Fibroblast of the conjunctiva (primary cell): ENCODE data around the gene GBP6.
"Not testable (repeated sequence)": the region's sequence is repeated elsewhere in the genome, so short reads cannot be mapped to it uniquely, and the experiment has no call there.

Experiments
- DNase-seq: peaks from one replicate; pipeline ENCODE4 v3.0.0-alpha.2; 2010; ENCODE audit warnings: low read depth

GBP6 gene

DNA sequence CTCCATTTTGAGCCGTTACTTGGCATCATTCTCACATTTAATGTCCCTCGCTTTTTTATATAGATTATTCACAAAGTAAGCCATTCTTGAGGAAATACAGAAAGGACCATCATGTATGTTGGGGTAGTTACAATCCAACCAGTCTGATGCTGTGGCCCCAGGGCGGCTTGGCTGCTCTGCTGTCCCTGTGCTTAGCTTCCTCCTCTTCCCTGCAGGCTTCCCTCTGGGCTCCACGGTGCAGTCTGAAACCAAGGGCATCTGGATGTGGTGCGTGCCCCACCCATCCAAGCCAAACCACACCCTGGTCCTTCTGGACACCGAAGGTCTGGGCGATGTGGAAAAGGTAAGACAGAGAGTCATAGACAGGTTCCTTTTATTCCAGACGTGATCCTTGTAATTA, 5.5 kb downstream of the GBP6 start:
- DNase-seq, result no peak

DNA sequence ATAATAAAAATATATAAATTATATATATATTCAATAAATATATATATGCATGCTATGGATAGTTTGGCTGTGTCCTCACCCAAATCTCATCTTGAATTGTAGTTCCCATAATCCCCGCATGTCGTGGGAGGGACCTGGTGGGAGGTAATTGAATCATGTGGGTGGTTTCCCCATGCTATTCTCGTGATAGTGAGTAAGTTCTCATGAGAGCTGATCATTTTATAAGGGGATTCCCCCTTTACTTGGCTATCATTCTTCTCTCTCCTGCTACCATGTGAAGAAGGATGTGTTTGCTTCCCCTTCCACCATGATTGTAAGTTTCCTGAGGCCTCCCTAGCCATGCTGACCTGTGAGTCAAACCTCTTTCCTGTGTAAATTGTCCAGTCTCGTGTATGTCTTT, 10.0 kb downstream of the GBP6 start:
- not testable (repeated sequence) for DNase-seq

DNA sequence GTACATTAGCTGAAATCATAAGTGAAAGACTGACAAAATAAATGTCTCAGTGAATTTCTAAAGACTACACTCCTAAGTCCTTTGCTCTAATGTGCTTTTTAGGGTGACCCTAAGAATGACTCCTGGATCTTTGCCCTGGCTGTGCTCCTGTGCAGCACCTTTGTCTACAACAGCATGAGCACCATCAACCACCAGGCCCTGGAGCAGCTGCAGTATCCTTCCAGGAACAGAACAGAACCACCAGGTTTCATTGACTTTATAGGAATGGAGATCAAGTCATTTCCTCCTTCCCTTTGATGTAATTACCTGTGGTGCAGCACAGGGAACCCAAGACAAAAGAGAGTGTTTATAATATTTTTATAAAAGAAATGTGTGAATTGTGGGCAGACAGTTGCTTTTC, 14.1 kb downstream of the GBP6 start:
- DNase-seq, result no peak

DNA sequence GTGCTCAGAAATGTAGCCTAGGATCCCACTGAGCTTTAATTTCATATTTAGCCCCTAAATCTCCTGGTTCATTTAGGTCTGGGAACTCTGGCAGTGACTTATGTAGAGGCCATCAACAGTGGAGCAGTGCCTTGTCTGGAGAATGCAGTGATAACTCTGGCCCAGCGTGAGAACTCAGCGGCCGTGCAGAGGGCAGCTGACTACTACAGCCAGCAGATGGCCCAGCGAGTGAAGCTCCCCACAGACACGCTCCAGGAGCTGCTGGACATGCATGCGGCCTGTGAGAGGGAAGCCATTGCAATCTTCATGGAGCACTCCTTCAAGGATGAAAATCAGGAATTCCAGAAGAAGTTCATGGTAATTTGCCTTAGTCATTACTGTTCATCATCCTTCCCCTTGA, 17.8 kb downstream of the GBP6 start:
- no peak for DNase-seq

DNA sequence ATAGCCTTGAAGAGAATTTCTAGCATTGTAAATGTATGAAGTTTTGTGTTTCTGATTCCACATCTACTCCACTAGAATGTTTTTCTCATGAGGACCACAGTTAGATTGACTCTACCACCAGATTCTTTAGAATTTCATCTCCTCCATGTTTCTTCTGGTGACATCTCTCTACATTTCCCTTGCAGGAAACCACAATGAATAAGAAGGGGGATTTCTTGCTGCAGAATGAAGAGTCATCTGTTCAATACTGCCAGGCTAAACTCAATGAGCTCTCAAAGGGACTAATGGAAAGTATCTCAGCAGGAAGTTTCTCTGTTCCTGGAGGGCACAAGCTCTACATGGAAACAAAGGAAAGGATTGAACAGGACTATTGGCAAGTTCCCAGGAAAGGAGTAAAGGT, 18.6 kb downstream of the GBP6 start:
- DNase-seq, result no peak

DNA sequence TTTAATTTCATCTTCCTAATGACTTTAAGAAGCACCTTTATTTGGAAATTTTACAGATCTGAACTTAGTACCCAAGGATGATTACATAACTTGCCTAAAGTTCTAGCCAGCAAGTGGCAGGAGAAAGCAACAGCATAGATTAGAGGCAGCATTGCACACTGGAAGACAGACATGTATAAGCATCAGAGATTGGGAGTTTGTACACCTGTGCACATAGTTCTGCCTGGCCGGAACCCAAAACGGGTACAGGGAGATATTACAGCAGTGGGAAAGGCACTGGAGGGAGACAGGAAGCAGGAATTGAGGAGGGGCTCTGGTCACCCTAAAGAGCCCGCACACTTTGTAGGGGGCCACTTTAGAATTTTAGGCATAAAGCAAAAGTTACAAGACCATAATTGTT, 19.3 kb downstream of the GBP6 start:
- no peak for DNase-seq

DNA sequence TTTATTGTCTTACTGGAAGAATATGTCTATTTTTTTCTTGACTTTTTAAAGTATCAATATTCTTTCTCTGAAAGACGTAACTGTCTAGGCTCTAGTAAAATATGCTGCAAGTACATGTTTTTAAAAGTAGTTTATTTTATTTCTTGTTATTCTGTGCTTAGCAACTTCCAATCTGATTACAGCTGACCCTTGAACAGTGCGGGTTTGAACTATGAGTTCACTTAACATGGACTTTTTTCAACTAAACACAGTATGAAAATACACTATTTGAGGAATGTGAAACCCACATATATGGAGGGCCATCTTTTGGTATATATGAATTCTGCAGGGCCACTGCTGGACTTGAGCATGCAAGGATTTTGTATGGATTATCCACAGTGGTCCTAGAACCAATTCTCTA, 26.8 kb downstream of the GBP6 start:
- no peak for DNase-seq

DNA sequence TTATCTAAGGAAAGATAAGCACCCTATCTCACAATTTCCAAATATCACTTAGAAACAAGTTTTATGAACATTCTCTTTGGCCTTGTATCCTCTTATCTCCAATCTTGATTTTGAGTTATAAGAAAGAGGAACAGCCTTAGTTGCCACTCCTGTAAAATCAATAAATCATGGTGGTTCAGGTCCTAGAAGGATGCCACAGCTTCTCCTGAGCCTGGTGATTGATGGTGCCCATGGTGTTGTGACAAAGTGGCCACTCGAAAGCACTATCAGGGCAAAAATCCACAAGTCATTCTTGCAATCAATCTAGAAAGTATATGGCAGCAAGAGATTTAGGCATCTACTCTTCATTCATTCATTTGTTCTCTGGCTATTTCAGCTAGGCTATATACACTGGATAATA, 27.8 kb downstream of the GBP6 start:
- no peak for DNase-seq

DNA sequence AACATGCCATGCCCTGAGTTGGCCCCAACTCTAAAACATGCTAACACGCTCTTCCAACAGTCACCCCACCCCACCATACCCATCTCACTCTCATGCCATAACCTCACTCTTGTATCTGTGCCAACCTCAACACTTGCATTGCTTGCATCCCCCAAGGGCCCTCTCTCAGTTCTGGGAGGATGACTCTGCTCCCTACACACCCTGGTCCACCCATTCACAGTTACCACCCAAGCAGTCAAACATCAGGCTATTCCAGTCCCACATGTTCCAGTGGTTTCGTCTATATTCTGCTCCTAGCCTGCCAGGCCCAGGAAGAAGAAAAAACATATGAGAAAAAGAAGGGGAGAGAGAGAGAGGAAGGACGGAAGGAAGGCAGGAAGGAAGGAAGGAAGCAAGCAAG, 31.0 kb downstream of the GBP6 start:
- no peak for DNase-seq

DNA sequence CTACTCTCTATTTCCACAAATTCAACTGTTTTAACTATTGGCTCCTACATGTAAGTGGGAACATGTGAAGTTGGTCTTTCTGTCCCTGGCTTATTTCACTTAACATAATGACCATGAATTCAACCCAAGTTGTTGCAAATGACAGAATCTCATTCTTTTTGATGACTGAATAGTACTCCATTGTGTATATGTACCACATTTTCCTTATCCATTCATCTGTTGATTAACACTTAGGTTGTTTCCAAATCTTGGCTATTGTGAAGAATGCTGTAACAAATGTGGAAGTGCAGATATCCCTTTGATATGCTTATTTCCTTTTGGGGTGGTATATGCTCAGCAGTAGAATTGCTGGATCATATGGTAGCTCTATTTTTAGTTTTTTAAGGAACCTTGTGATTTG, 33.0 kb downstream of the GBP6 start:
- DNase-seq, result no peak

DNA sequence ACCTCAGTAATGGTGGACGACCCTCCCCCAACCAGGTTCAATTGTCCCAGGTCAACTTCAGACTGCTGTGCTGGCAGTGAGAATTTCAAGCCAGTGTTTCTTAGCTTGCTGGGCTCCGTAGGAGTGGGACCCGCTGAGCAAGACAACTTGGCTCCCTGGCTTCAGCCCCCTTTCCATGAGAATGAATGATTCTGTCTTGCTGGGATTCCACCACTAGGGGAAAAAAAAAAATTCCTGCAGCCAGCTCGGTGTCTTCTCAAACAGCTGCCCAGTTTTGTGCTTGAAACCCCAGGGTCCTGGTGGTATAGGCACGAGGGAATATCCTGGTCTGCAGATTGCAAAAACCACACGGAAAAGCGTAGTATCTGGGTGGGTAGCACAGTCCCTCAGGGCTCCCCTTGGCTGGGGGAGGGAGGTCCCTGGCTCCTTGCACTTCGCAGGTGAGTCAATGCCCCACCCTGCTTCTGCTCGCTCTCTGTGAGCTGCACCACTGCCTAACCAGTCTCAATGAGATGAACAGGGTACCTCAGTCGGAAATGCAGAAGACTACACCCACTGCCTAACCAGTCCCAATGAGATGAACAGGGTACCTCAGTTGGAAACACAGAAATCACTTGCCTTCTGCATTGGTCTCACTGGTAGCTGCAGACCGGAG, 41.5 kb downstream of the GBP6 start:
- no peak for DNase-seq

DNA sequence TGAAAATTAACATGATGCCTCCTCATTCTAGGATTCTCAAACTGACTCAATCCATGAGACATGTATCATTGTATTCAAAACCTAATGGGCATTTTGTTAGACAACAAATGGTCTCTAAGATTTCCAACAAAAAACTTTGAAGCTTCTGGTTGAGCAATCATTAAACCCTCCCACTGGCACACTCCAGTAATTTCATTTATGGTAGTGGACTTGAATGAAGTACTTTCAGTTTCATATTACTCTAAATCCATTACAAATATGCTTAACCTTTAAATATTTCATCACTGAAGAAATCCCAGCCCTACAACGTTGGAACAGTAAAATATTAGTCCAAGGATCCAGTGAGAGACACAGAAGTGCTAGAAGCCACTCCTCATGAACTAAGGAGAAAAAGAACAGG, 43.5 kb downstream of the GBP6 start:
- DNase-seq, result peak; percentile 18

DNA sequence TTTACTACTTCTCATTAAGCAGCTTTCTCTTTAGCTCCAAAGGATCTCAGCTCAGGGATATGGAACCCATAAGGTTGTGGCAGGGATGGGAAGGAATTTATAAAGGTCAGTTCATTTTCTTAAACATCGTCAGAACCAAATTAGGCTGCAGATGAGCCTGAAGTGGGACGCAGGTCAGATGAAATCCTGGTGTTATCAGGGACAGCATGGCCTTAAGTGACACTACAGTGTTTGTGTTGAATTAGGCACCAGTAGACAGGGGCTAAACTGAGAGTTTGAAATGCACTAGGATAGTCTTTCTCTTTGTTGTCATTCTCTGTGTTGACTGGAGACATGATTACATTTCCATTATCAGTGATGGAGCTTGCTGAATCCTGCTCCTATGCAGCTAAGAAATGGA, 43.9 kb downstream of the GBP6 start:
- DNase-seq, result not testable (repeated sequence)

DNA sequence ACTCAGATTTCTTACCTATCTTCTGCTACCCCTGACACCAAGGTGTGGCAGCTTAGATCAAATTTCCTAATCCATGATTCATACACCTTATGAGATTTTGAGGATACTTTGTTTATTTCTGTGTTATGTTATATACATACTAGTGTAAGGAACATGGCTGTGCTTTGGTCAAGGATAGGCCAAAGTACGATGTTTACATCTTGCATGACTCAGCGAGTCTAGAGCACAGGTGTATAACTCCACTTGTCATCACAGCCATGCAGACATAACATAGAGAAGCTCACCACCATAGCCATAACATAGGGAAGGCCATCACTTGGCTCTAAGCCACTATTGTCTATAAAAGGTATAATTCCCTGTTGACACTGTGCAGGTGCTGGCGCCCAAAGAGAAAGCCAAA, 61.2 kb downstream of the GBP6 start:
- no peak for DNase-seq

DNA sequence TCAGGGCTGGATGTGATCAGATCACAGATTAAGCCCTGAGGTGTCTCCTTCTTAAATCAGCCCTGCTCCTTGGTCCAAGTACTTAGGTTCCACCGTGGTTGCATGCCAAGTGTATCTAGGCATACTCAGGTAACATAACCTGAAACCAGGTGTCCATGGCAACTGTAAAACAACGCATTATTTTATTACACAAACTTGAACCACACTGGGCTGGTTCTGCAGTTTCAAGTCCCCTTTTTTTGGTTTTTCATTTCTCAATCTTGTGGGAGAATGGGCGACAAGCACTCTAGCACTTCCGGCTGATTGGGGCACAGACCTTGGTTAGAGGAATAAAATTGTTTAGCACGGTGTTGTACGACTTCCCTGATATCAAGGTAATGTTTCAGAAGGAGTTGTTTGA, 65.2 kb downstream of the GBP6 start:
- DNase-seq, result no peak

DNA sequence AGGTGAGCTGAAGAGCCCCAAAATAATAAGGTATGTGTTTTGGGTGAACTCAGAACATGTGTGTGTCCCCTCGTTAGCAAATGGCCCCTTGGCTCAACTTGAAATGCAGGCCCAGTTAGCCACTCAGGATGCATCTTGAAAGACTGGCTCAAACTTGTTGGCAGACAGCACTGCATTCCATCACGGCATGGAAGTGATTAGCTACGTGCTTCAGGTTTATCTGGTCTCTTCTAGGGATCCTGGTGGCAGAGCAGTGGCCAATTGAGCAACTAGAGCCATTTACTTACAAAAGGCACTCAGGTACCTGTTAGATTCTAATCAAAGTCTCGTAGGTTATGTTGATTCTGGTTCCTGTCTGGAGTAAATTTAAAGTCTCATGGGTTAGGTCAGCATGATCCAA, 65.8 kb downstream of the GBP6 start:
- DNase-seq, result not testable (repeated sequence)

DNA sequence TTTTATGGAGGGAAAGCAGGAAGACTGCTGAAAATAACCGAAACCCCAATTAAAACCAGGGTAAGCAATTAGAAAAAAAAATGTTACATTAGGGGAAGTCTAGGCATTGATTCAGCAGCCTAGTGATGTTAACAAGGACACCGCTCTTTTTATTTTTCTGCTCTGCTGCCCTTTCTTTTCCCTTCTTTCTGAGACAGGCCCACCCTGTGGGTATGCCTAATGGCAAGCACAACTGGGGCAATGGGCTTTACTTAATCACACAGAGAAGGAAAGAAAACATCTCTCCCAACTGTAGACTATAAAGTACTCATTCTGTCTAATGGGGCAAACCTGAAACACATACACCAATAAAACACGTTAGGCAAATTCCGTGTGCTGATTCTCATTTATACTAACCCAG, 69.6 kb downstream of the GBP6 start:
- DNase-seq, result no peak

DNA sequence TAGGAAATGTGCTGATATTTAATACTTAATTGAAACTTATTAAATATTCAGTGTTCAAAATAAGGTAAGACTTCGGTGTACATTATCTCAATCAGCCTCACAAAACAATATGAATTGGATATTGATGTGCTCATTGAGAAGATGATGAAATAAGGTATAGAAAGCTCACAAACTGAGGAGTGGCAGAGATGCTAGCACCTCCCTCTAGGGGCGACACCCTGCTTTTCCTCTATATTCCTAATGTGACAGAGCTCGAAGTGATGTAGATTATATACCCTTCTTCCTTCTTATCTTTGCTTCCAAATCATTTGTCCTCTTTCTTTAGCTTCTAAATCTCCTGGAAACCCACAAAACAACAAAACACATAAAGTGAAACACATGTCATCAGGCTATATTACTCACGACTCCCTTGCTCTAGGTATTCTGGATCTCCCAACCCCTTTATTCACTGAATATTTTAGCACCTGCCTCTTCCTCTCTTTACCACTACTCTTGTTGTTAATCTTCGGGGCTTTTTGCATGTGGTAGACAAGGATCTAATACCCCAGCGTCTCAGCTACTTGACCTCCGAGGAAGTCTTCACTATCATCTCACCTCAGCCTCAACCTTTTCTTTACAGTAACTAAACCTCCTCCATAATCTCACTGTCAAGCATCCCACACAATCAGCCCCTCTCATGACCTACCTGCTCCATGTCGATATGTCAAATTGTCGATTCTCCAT, 70.4 kb downstream of the GBP6 start:
- not testable (repeated sequence) for DNase-seq
